GM10266 (cell line): ENCODE results near the gene FAM3C.

ENCODE experiments used
- DNase-seq: peaks from one replicate; pipeline ENCODE4 v3.0.0; 2012; ENCODE audit errors: extremely low spot score
- CTCF ChIP-seq: IDR thresholded peaks from 2 replicates; pipeline ENCODE4 v1.5.1; 2012; ENCODE audit warnings: mild to moderate bottlenecking, low read depth; ENCODE audit not compliant: control insufficient read depth, insufficient read depth; ENCODE audit errors: missing control alignments

FAM3C gene

GRCh38 chr7:121342631-121343030, 53.5 kb downstream of the FAM3C start:
- DNase-seq = no peak
- TF ChIP-seq CTCF = no peak

- no peak for TF ChIP-seq CTCF
- DNase-seq = no peak
Observed at GRCh38 chr7:121341933-121342332, 54.2 kb downstream of the FAM3C start.

- no peak for TF ChIP-seq CTCF
- no peak for DNase-seq
Observed at GRCh38 chr7:121339082-121339481, 57.0 kb downstream of the FAM3C start.

- peak; percentile 33 for TF ChIP-seq CTCF
- no peak for DNase-seq
Observed at GRCh38 chr7:121337398-121337797, 58.7 kb downstream of the FAM3C start.

- no peak for TF ChIP-seq CTCF
- DNase-seq = no peak
Observed at GRCh38 chr7:121336579-121336978, 59.5 kb downstream of the FAM3C start.

GRCh38 chr7:121334875-121335648, 61.0 kb downstream of the FAM3C start:
- TF ChIP-seq CTCF = no peak
- no peak for DNase-seq

GRCh38 chr7:121334376-121334775, 61.7 kb downstream of the FAM3C start:
- TF ChIP-seq CTCF = no peak
- DNase-seq = no peak
